ENCODE measurements around the gene TRAPPC3. TPM values are rescaled to one million over a fixed set of nuclear protein-coding genes. Genes with fewer than 3 reads are reported as not detected.

Gene TRAPPC3
- polyA plus RNA-seq, 1 donor, result 64.9 TPM

Other genes starting within 250 kb of the TRAPPC3 start
- 18.6 TPM for gene AGO3, start 218.4 kb downstream of the TRAPPC3 start, polyA plus RNA-seq (ENCODE audit: insufficient read length)
- gene TEKT2, start 65.4 kb downstream of the TRAPPC3 start, polyA plus RNA-seq (ENCODE audit: insufficient read length), result 13.3 TPM
- gene ADPRS, start 60.6 kb downstream of the TRAPPC3 start, polyA plus RNA-seq (ENCODE audit: insufficient read length), result 28.6 TPM
- gene COL8A2, start 24.3 kb downstream of the TRAPPC3 start, polyA plus RNA-seq (ENCODE audit: insufficient read length), result 1.2 TPM
- 54.7 TPM for gene MAP7D1, start 6.7 kb upstream of the TRAPPC3 start, polyA plus RNA-seq (ENCODE audit: insufficient read length)
- gene THRAP3, start 75.0 kb upstream of the TRAPPC3 start, polyA plus RNA-seq (ENCODE audit: insufficient read length), result 169 TPM
- gene SH3D21, start 156.9 kb upstream of the TRAPPC3 start, polyA plus RNA-seq (ENCODE audit: insufficient read length), result 31.2 TPM
- gene EVA1B, start 174.2 kb upstream of the TRAPPC3 start, polyA plus RNA-seq (ENCODE audit: insufficient read length), result 37.6 TPM
- gene STK40, start 236.4 kb upstream of the TRAPPC3 start, polyA plus RNA-seq (ENCODE audit: insufficient read length), result 40.4 TPM
- 20.3 TPM for gene LSM10, start 248.4 kb upstream of the TRAPPC3 start, polyA plus RNA-seq (ENCODE audit: insufficient read length)

Data from left kidney (tissue), 1 donor.